ENCODE measurements around the gene TMEM17. TPM values are rescaled to one million over a fixed set of nuclear protein-coding genes. Genes with fewer than 3 reads are reported as not detected.

TMEM17 gene
- total and polyA plus RNA-seq, 2 of the 13 experiments (the other 11 are each of a cell fraction or from before 2014, with no cell fraction given) = 0.22 to 0.50 TPM

- no peak for TF ChIP-seq THAP8 (CRISPR knock-in tag; IDR thresholded peaks at IDR 0.05; ENCODE audit: borderline replicate concordance)
- TF ChIP-seq, protein P1, sequence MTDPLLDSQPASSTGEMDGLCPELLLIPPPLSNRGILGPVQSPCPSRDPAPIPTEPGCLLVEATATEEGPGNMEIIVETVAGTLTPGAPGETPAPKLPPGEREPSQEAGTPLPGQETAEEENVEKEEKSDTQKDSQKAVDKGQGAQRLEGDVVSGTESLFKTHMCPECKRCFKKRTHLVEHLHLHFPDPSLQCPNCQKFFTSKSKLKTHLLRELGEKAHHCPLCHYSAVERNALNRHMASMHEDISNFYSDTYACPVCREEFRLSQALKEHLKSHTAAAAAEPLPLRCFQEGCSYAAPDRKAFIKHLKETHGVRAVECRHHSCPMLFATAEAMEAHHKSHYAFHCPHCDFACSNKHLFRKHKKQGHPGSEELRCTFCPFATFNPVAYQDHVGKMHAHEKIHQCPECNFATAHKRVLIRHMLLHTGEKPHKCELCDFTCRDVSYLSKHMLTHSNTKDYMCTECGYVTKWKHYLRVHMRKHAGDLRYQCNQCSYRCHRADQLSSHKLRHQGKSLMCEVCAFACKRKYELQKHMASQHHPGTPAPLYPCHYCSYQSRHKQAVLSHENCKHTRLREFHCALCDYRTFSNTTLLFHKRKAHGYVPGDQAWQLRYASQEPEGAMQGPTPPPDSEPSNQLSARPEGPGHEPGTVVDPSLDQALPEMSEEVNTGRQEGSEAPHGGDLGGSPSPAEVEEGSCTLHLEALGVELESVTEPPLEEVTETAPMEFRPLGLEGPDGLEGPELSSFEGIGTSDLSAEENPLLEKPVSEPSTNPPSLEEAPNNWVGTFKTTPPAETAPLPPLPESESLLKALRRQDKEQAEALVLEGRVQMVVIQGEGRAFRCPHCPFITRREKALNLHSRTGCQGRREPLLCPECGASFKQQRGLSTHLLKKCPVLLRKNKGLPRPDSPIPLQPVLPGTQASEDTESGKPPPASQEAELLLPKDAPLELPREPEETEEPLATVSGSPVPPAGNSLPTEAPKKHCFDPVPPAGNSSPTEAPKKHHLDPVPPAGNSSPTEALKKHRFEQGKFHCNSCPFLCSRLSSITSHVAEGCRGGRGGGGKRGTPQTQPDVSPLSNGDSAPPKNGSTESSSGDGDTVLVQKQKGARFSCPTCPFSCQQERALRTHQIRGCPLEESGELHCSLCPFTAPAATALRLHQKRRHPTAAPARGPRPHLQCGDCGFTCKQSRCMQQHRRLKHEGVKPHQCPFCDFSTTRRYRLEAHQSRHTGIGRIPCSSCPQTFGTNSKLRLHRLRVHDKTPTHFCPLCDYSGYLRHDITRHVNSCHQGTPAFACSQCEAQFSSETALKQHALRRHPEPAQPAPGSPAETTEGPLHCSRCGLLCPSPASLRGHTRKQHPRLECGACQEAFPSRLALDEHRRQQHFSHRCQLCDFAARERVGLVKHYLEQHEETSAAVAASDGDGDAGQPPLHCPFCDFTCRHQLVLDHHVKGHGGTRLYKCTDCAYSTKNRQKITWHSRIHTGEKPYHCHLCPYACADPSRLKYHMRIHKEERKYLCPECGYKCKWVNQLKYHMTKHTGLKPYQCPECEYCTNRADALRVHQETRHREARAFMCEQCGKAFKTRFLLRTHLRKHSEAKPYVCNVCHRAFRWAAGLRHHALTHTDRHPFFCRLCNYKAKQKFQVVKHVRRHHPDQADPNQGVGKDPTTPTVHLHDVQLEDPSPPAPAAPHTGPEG (CRISPR knock-in tag; IDR thresholded peaks at IDR 0.05) = no peak
- TF ChIP-seq KDM1A (CRISPR knock-in tag; IDR thresholded peaks at IDR 0.05) = no peak
- TF ChIP-seq STAT5B (CRISPR knock-in tag; IDR thresholded peaks at IDR 0.05) = no peak
- TF ChIP-seq TFDP1 (CRISPR knock-in tag; IDR thresholded peaks at IDR 0.05; ENCODE audit: borderline replicate concordance) = no peak
- TF ChIP-seq HOXA9 (CRISPR knock-in tag; IDR thresholded peaks at IDR 0.05; ENCODE audit: borderline replicate concordance) = no peak
- TF ChIP-seq ZNF614 (CRISPR knock-in tag; IDR thresholded peaks at IDR 0.05; ENCODE audit: borderline replicate concordance) = peak; percentile 61; the same call in 1 of the 2 replicates
- no peak for TF ChIP-seq ZMYM3 (CRISPR knock-in tag; IDR thresholded peaks at IDR 0.05)
- peak; percentile 46; the same call in 1 of the 2 replicates for TF ChIP-seq ERF (CRISPR knock-in tag; IDR thresholded peaks at IDR 0.05)
- TF ChIP-seq ZC3H4 (CRISPR knock-in tag; IDR thresholded peaks at IDR 0.05; ENCODE audit: borderline replicate concordance) = no peak
- no peak for TF ChIP-seq ELF1 (CRISPR knock-in tag; IDR thresholded peaks at IDR 0.05)
- no peak for TF ChIP-seq ZNF605 (CRISPR knock-in tag; IDR thresholded peaks at IDR 0.05)
- 0 out of 2 replicates have a peak, but pooled peaks have one; percentile 13 for TF ChIP-seq CEBPG (CRISPR knock-in tag; IDR thresholded peaks at IDR 0.05)
- TF ChIP-seq KLF9 (CRISPR knock-in tag; IDR thresholded peaks at IDR 0.05; ENCODE audit: low read depth) = no peak
- no peak for TF ChIP-seq ZNF816 (CRISPR knock-in tag; IDR thresholded peaks at IDR 0.05; ENCODE audit: borderline replicate concordance)
- no peak for TF ChIP-seq ZFP37 (CRISPR knock-in tag; IDR thresholded peaks at IDR 0.05; ENCODE audit: borderline replicate concordance)
- TF ChIP-seq, protein P2, sequence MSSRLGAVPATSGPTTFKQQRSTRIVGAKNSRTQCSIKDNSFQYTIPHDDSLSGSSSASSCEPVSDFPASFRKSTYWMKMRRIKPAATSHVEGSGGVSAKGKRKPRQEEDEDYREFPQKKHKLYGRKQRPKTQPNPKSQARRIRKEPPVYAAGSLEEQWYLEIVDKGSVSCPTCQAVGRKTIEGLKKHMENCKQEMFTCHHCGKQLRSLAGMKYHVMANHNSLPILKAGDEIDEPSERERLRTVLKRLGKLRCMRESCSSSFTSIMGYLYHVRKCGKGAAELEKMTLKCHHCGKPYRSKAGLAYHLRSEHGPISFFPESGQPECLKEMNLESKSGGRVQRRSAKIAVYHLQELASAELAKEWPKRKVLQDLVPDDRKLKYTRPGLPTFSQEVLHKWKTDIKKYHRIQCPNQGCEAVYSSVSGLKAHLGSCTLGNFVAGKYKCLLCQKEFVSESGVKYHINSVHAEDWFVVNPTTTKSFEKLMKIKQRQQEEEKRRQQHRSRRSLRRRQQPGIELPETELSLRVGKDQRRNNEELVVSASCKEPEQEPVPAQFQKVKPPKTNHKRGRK (CRISPR knock-in tag; IDR thresholded peaks at IDR 0.05) = no peak
Measured at GRCh38 chr2:62527478-62528210, 21.6 kb upstream of the TMEM17 start (continued).
